ENCODE results near the gene CEP85. TPM values are rescaled to one million over a fixed set of nuclear protein-coding genes. Genes with fewer than 3 reads are reported as not detected.
A peak's percentile ranks its signal among the peaks of the same experiment; 100 is the strongest.

CEP85 gene
- total and polyA plus RNA-seq, 10 of the 15 experiments (the other 5 are each of a cell fraction or from before 2014, with no cell fraction given): 8.4 to 26.8 (median 21.5) TPM

GRCh38 chr1:26284597-26285347 is 50.8 kb downstream of the CEP85 start (continued):
- TF ChIP-seq, protein P1, sequence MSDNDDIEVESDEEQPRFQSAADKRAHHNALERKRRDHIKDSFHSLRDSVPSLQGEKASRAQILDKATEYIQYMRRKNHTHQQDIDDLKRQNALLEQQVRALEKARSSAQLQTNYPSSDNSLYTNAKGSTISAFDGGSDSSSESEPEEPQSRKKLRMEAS (IDR thresholded peaks at IDR 0.05; ENCODE audit: low read depth, low read length): 0 out of 2 replicates have a peak, but pooled peaks have one; percentile 73
- no peak for TF ChIP-seq RB1 (IDR thresholded peaks at IDR 0.05; ENCODE audit: borderline replicate concordance)

GRCh38 chr1:26285366-26286063 is 51.5 kb downstream of the CEP85 start:
- Histone ChIP-seq H3K4me2 (ENCODE audit: control insufficient read depth, insufficient read depth) (no peak overlapping the region), H3K9ac (ENCODE audit: control insufficient read depth, insufficient read depth, low read length) (no peak overlapping the region), H3K79me2 (ENCODE audit: control insufficient read depth, insufficient read depth, low read length) (peaks cover 12% of the 10 kb centered on the region), H4K20me1 (ENCODE audit: control insufficient read depth, insufficient read depth) (no peaks in the 10 kb centered on the region), H2AFZ (ENCODE audit: control insufficient read depth, low read depth, low read length) (no peak overlapping the region), H3K27me3 (replicated peaks in 1 of 2; ENCODE audit: control insufficient read depth in 2 of 2, insufficient read depth in 2 of 2, low read length in 1 of 2) (no peaks in the 10 kb centered on the region), H3K9me3 (replicated peaks; ENCODE audit: control insufficient read depth, insufficient read depth, low read length) (no peaks in the 10 kb centered on the region), H3K27ac (ENCODE audit: control insufficient read depth, insufficient read depth) (no peak overlapping the region), H3K4me3 (no peak overlapping the region), H3K36me3 (ENCODE audit: control insufficient read depth in 2 of 2, insufficient read depth in 2 of 2, low read length in 1 of 2) (peaks cover 3 to 4% of the 10 kb centered on the region in 2 experiments; a peak in 2 of 4 replicates), H3K4me1 (ENCODE audit: control insufficient read depth, insufficient read depth, low read length) (peaks cover 76% of the 10 kb centered on the region)
- 67% methylated on average over 19 of the region's 19 CpGs for WGBS (ENCODE audit: insufficient coverage, insufficient replicate concordance, low lambda C conversion rate, missing lambda C conversion rate)
- in situ Hi-C loops (cut with MboI): loop anchor here (5.0 kb wide), 1 partner anchor 37 kb away; no protein-coding TSS in a partner anchor
- RAD21 ChIA-PET (ENCODE audit: unreplicated experiment): interaction anchor here (0.6 to 8.7 kb wide), 14 partner anchors 10 to 938 kb away, joined by 3 to 477 read pairs (median 8); partner anchors contain the start of genes CD52, DHDDS and UBXN11
- ATAC-seq (peak; percentile 32), DNase-seq (ENCODE audit: low read depth, low spot score) (no peak), FAIRE-seq (no peak)
- BruUV-seq (replicated peaks): no TSS peak
- intact Hi-C loops (cut with micrococcal nuclease; ENCODE audit: unreplicated experiment): loop anchor here (1.0 to 2.0 kb wide), 3 partner anchors 36 to 131 kb away; no protein-coding TSS in a partner anchor
- TF ChIP-seq, protein P2, sequence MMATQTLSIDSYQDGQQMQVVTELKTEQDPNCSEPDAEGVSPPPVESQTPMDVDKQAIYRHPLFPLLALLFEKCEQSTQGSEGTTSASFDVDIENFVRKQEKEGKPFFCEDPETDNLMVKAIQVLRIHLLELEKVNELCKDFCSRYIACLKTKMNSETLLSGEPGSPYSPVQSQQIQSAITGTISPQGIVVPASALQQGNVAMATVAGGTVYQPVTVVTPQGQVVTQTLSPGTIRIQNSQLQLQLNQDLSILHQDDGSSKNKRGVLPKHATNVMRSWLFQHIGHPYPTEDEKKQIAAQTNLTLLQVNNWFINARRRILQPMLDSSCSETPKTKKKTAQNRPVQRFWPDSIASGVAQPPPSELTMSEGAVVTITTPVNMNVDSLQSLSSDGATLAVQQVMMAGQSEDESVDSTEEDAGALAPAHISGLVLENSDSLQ (IDR thresholded peaks at IDR 0.05): 0 out of 2 replicates have a peak, but pooled peaks have one; percentile 14
- TF ChIP-seq RAD21 (IDR thresholded peaks at IDR 0.05; ENCODE audit: insufficient read depth, low read depth, low read length): 0 out of 2 replicates have a peak, but pooled peaks have one; percentile 22
- peak; percentile 30 to 55 (median 55) for TF ChIP-seq CTCF (IDR thresholded peaks at IDR 0.05 in 2 of 3, conservative IDR thresholded peaks at IDR 0.05 in 1 of 3; ENCODE audit: control insufficient read depth in 2 of 3, extremely low read depth in 1 of 3, insufficient read depth in 1 of 3, low read depth in 3 of 3, low read length in 3 of 3)
- no peak for TF ChIP-seq TCF12 (IDR thresholded peaks at IDR 0.05; ENCODE audit: low read depth, low read length)
- CTCF ChIA-PET: interaction anchor here (0.6 to 18.0 kb wide), 26 partner anchors 10 to 737 kb away, joined by 3 to 879 read pairs (median 10); partner anchors contain the start of genes CD52, CEP85, UBXN11 and ZNF593
- SMC1A ChIA-PET (ENCODE audit: uncharacterized antibody, unreplicated experiment): interaction anchor here (0.6 to 11.1 kb wide), 16 partner anchors 10 to 242 kb away, joined by 3 to 474 read pairs (median 6); partner anchors contain the start of genes CD52 and UBXN11
- POLR2A ChIA-PET: interaction anchor here (1.3 to 9.2 kb wide), 2 partner anchors 22 to 33 kb away, joined by 12 to 253 read pairs; partner anchors contain the start of gene CD52
